WERI-Rb-1 (cell line): ENCODE measurements around the gene RAB8A.
"Not testable (repeated sequence)": the region's sequence is repeated elsewhere in the genome, so short reads cannot be mapped to it uniquely, and the experiment has no call there.

Source experiments
- DNase-seq: peaks from one replicate; pipeline ENCODE4 v3.0.0-alpha.2; 2020
- H3K27ac ChIP-seq: fragments of 250-450 bp; sonication (Bioruptor Pico); 2 replicates; pipeline ENCODE4 v1.5.1; 2020; ENCODE audit warnings: mild to moderate bottlenecking, moderate library complexity
- H3K27me3 ChIP-seq: fragments of 250-450 bp; sonication (Bioruptor Pico); 2 replicates; pipeline ENCODE4 v1.5.1; 2021; ENCODE audit warnings: mild to moderate bottlenecking, low read depth, moderate library complexity; ENCODE audit not compliant: insufficient read depth, severe bottlenecking
- H3K36me3 ChIP-seq: fragments of 250-450 bp; sonication (Bioruptor Pico); 2 replicates; pipeline ENCODE4 v1.5.1; 2020; ENCODE audit warnings: mild to moderate bottlenecking, moderate library complexity
- H3K4me3 ChIP-seq: 2 replicates; pipeline ENCODE4 v1.5.1; 2011; ENCODE audit warnings: low read depth, mild to moderate bottlenecking, control low read depth, low read length
- H3K9me3 ChIP-seq: fragments of 250-450 bp; sonication (Bioruptor Pico); 2 replicates; pipeline ENCODE4 v1.5.1; 2021; ENCODE audit warnings: mild to moderate bottlenecking, moderate library complexity; ENCODE audit not compliant: severe bottlenecking
- TF ChIP-seq, protein P1 (sequence below): IDR thresholded peaks from 2 replicates; pipeline ENCODE4 v1.5.1; 2011; ENCODE audit warnings: low read depth, mild to moderate bottlenecking, control low read depth, inconsistent platforms, low read length

RAB8A gene

DNA sequence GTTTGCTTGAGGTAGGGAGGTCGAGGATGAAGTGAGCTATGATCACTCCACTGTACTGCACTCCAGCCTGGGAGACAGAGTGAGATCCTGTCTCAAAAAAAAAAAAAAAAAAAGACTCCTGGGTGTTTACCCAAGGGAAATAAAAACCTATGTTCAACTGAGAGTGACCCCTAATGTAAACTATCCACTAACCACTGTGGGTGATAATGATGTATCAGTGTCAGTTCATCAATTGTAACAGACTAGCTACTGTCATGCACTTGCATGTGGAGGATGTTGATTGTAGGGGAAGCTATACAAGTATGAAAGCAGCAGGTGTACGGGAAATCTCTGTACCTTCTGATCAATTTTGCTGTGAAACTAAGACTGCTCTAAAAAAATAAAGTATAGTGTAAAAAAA lies 64.3 kb downstream of the RAB8A start:
- TF ChIP-seq, protein P1, sequence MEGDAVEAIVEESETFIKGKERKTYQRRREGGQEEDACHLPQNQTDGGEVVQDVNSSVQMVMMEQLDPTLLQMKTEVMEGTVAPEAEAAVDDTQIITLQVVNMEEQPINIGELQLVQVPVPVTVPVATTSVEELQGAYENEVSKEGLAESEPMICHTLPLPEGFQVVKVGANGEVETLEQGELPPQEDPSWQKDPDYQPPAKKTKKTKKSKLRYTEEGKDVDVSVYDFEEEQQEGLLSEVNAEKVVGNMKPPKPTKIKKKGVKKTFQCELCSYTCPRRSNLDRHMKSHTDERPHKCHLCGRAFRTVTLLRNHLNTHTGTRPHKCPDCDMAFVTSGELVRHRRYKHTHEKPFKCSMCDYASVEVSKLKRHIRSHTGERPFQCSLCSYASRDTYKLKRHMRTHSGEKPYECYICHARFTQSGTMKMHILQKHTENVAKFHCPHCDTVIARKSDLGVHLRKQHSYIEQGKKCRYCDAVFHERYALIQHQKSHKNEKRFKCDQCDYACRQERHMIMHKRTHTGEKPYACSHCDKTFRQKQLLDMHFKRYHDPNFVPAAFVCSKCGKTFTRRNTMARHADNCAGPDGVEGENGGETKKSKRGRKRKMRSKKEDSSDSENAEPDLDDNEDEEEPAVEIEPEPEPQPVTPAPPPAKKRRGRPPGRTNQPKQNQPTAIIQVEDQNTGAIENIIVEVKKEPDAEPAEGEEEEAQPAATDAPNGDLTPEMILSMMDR, result no peak
- no peak for DNase-seq
- Histone ChIP-seq H3K4me3 (no peak overlapping the region), H3K9me3 (peaks cover 3% of the 10 kb centered on the region), H3K36me3 (no peaks in the 10 kb centered on the region), H3K27ac (no peak overlapping the region), H3K27me3 (peaks cover 37% of the 10 kb centered on the region)

DNA sequence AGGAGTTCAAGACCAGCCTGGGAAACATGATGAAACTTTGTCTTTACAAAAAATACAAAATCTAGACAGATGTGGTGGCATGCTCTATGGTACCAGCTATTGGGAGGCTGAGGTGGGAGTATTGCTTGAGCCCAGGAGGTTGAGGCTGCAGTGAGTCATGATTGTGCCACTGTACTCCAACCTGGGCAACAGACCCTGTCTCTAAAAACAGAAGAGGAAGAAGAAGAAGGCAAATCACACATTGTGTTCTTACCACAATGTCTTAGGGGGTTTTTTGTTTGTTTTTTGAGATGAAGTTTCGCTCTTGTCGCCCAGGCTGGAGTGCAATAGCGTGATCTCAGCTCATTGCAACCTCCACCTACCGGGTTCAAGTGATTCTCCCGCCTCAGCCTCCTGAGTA lies 67.2 kb downstream of the RAB8A start:
- not testable (repeated sequence) for H3K4me3 ChIP-seq, DNase-seq, H3K9me3 ChIP-seq, H3K27ac ChIP-seq, H3K36me3 ChIP-seq
- peaks cover 32% of the 10 kb centered on the region for H3K27me3 ChIP-seq

DNA sequence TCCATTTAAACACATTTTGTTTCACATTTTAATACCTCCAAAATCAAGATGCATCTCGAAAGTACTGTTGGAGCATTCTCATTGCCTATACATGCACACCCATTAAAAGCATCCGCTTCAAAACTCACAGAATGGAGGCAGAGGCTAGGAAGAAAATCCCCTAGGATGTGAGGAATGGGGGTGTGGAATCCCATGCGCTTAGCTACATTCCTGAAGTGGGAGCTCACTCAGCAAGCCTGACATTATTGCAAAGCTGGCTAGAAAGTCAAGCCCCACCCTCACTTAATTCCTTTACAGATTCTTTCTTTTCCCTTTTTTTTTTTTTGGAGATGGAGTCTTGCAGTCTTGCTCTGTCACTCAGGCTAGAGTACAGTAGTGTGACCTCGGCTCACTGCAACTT lies 68.9 kb downstream of the RAB8A start:
- Histone ChIP-seq H3K9me3 (peaks cover 1% of the 10 kb centered on the region), H3K27ac (no peak overlapping the region), H3K36me3 (no peaks in the 10 kb centered on the region), H3K27me3 (peaks cover 32% of the 10 kb centered on the region), H3K4me3 (no peak overlapping the region)
- TF ChIP-seq, protein P1, result no peak
- DNase-seq, result no peak
